GM18870 (cell line): ENCODE data around the gene GK.
"Not testable (repeated sequence)": the region's sequence is repeated elsewhere in the genome, so short reads cannot be mapped to it uniquely, and the experiment has no call there.

Experiments used
- ATAC-seq: cut with Tn5 transposase; IDR thresholded peaks from one replicate; pipeline ENCODE4 v1.9.1; 2021; ENCODE audit warnings: moderate library complexity; ENCODE audit not compliant: unreplicated experiment

The GK gene

DNA sequence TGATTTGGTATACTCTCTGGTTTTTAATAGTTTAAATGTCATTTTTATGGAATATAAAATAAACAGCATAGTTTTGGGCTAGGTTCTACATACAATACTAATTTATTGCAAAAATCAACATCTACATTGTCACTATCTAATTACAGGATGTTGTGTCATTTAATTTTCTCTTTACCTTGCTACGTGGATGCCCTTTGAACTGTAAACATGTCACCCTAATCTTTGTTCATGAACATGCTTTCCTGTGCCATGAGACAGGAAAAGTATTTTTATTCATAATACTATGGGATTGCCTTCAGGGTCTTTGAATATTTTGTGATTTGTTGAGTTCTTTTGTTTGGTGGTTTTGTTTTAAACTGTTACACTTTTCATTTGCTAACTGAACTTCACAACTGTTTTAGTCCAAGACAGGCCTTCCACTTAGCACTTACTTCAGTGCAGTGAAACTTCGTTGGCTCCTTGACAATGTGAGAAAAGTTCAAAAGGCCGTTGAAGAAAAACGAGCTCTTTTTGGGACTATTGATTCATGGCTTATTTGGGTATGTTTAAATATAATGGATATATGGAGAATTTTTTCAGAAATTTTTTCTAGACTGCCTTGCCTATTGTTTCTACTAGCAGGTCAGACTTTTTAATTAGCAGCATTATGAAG, 40.9 kb downstream of the GK start:
- ATAC-seq: no peak

GRCh38 chrX:30702736-30703135, 49.5 kb downstream of the GK start:
- no peak for ATAC-seq

- ATAC-seq: no peak
Measured at GRCh38 chrX:30706216-30706775, 53.1 kb downstream of the GK start.

- no peak for ATAC-seq
Measured at GRCh38 chrX:30712214-30712613, 59.0 kb downstream of the GK start.

GRCh38 chrX:30713061-30713525, 59.9 kb downstream of the GK start:
- ATAC-seq: peak; percentile 98

GRCh38 chrX:30714138-30714537, 60.9 kb downstream of the GK start:
- ATAC-seq: peak; percentile 24

GRCh38 chrX:30715976-30716375, 62.8 kb downstream of the GK start:
- no peak for ATAC-seq

DNA sequence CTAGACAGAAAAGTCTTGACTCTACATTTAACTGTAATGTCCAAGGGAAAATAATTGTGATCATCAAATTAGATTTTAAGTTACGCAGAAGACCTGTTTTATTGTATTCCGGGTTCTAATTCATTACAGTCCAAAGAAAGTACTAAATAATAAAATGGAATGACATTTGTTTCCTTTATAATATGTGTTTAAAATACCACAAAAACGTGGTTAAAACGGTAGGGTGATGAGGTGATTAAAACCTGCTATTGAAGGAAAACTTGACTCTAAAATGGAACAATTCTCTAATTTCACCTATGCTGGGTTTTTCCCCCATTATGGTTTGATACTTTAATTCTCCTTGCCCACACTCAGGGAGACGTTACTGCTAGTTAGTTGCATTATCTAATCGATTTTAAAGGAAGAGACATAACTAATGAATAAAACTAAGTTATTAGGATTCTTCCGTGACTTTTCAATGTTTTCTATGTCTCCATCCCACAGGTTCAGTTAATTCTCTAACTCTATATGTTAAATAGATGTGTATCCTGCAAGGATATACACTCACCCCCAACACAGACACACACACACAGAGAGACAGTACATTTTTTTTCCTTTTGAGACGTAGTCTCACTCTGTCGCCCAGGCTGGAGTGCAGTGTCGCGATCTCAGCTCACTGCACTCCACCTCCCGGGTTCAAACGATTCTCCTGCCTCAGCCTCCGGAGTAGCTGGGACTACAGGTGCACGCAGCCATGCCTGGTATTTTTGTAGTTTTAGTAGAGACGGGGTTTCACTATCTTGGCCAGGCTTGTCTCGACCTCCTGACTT, 80.8 kb downstream of the GK start:
- no peak for ATAC-seq

GRCh38 chrX:30734782-30735181, 81.6 kb downstream of the GK start:
- ATAC-seq: no peak

DNA sequence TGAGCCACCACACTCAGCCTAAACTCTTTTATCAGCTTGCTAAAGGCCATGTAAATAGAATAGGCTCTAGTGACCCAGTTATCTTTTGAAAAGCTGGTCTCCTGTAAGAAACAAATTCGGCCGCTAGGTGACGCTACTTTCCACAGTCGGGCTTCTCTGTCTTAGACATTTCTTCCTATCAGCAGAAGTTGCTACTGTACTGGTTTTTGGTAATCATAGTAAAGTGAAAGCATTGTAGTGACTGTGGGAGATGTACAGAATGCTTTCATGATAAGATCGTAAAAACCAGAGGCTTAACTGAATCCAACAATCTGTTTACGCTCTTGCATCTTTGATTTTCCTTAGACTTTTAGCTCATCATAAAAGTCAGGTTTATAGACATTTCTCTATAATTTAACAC, 82.6 kb downstream of the GK start:
- ATAC-seq: peak; percentile 97

GRCh38 chrX:30741545-30741944, 88.3 kb downstream of the GK start:
- no peak for ATAC-seq

- no peak for ATAC-seq
Measured at GRCh38 chrX:30748342-30748960, 95.2 kb downstream of the GK start.

DNA sequence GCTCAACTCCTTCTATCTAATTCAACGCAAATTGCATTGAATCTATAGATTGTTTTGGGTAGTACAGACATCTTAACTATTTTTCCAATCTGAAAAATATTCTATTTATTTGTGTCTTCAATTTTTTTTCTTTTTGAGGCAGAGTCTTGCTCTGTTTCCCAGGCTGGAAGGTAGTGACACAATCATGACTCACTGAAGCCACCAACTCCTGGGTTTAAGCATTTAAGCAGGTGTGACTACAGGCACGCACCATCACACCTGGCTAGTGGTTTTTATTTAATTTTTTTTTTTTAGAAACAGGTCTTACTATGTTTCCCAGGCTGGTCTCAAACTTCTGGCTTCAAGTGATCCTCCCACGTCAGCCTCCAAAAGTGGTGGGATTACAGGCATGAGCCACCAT, 98.3 kb downstream of the GK start:
- ATAC-seq: no peak

- ATAC-seq: no peak
Measured at GRCh38 chrX:30762755-30763154, 109.5 kb downstream of the GK start.

DNA sequence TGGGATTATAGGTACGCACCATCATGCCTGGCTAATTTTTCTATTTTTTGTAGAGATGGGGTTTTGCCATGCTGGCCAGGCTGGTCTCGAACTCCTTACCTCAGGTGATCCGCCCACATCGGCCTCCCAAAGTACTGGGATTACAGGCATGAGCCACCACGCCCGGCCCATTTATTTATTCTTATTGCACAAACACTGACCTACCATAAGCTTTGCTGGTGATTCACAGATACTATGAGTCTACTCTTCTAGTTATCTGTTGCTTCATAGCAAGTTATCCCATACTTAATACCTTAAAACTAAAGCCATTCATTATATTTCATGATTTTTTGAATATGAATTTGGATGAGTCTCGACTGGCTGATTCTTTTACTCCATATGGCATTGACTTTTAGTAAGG, 120.5 kb downstream of the GK start:
- ATAC-seq: not testable (repeated sequence)

- ATAC-seq: no peak
Measured at GRCh38 chrX:30777575-30777974, 124.4 kb downstream of the GK start.

DNA sequence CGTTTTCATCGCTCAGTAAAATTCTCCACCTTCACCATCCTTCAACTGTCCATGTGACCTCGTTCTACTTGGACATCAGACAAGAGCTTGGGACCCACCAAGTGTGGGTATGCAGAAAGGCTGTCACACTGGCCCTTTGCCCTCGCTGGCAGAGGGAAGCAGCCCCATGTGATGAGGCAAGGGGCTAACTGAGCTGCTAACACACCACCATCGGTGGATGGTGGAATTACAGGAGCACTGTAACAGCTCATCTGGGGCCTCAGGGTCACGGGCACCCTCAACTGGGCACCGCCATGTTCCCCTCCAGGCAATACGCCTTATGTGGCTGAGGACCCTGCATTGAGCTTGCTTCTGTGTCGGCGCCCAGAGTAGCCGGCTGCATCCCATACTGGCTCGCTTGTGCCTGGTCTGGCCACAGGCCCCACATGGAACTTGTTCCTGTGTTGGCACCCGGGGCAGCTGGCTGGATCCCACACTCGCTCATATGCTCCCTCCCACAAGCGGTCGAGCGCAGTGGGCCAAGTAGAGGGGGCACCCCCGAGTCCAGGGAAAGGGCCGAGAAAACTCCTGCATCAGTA, 126.3 kb downstream of the GK start:
- no peak for ATAC-seq
